Peyer's patch (tissue), 4 donors: Measurements from ENCODE around the gene TBL3.

Source experiments
- CTCF ChIP-seq, 6 experiments: fragments of 450-650 bp in 4 of 6; fragments of 200-600 bp in 2 of 6; sonication (generic) in 1 of 6; IDR thresholded peaks; one replicate each; pipeline ENCODE4 v1.5.1; 2017 to 2019; ENCODE audit warnings: antibody characterized with exemption in 6 of 6, mild to moderate bottlenecking in 3 of 6, moderate library complexity in 1 of 6
- POLR2A ChIP-seq, 2 donors: fragments of 450-650 bp; IDR thresholded peaks; one replicate each; pipeline ENCODE4 v1.5.1; 2017; ENCODE audit warnings: antibody characterized with exemption in 2 of 2, mild to moderate bottlenecking in 2 of 2, moderate library complexity in 2 of 2

GRCh38 chr16:1989209-1990100 lies 17.6 kb downstream of the TBL3 start, which contains the start of gene SYNGR3:
- TF ChIP-seq POLR2A (IDR thresholded peaks at IDR 0.05) (no peak), CTCF (IDR thresholded peaks at IDR 0.05) (no peak)
